HepG2 (cell line): ENCODE measurements around the gene CBLN3. TPM values are rescaled to one million over a fixed set of nuclear protein-coding genes. Genes with fewer than 3 reads are reported as not detected.

Source experiments
- ARNT ChIP-seq: fragments of 450-650 bp; IDR thresholded peaks from 2 replicates; pipeline ENCODE4 v1.6.1; 2017
- BRCA1 ChIP-seq: sonication (generic); formaldehyde crosslinking; IDR thresholded peaks from 2 replicates; pipeline ENCODE4 v1.4.0; 2020; ENCODE audit warnings: missing genetic modification reagents
- ERF ChIP-seq: IDR thresholded peaks from 2 replicates; pipeline ENCODE4 v1.6.1; 2018; ENCODE audit warnings: missing biosample characterization, missing genetic modification reagents
- KLF12 ChIP-seq: sonication (generic); formaldehyde crosslinking; IDR thresholded peaks from 2 replicates; pipeline ENCODE4 v1.4.0; 2020; ENCODE audit warnings: missing genetic modification reagents, borderline replicate concordance
- NBN ChIP-seq: fragments of 450-650 bp; conservative IDR thresholded peaks from 2 replicates; pipeline ENCODE4 v1.6.1; 2017
- NFE2L2 ChIP-seq: fragments of 150-350 bp; IDR thresholded peaks from 2 replicates; pipeline ENCODE4 v1.6.1; 2014; ENCODE audit warnings: low read length
- TFDP2 ChIP-seq: sonication (generic); formaldehyde crosslinking; IDR thresholded peaks from 2 replicates; pipeline ENCODE4 v1.4.0; 2020; ENCODE audit warnings: missing genetic modification reagents
- ZBTB33 ChIP-seq: sonication (generic); formaldehyde crosslinking; IDR thresholded peaks from 2 replicates; pipeline ENCODE4 v1.4.0; 2020; ENCODE audit warnings: missing genetic modification reagents
- ZNF354B ChIP-seq: sonication (generic); formaldehyde crosslinking; IDR thresholded peaks from 2 replicates; pipeline ENCODE4 v1.8.0; 2022; ENCODE audit warnings: mild to moderate bottlenecking, missing genetic modification reagents
- ZNF572 ChIP-seq: sonication (generic); formaldehyde crosslinking; IDR thresholded peaks from 2 replicates; pipeline ENCODE4 v1.5.1; 2020; ENCODE audit warnings: mild to moderate bottlenecking, missing genetic modification reagents
- polyA plus RNA-seq, 8 experiments: library from polyadenylated mRNA; depleted of rRNA in 3 of 8; stranded (reverse) in 7 of 8; unstranded in 1 of 8; fragments of >200 nt; fragmentation: Illumina TruSeq in 4 of 8; extraction: Trizol in 4 of 8; gene quantifications; 2 replicates each; pipeline versions ENCODE4 v1.2.1 to v1.2.3, GENCODE V29; 2011 to 2016; ENCODE audit warnings: low read depth in 4 of 8, missing spikeins in 1 of 8, mixed read lengths in 1 of 8; ENCODE audit not compliant: insufficient read depth in 1 of 8
- total RNA-seq, 5 experiments: library from RNA; depleted of rRNA; stranded (reverse); fragments of >200 nt; fragmentation: Illumina TruSeq; extraction: Trizol; gene quantifications; 2 replicates each; pipeline ENCODE4 v1.2.3, GENCODE V29; 2016; ENCODE audit warnings: low read depth in 1 of 5
- TF ChIP-seq, protein P1 (sequence below): IDR thresholded peaks from 2 replicates; pipeline ENCODE4 v1.6.1; 2016; ENCODE audit warnings: missing biosample characterization, missing genetic modification reagents, low read depth
- TF ChIP-seq, protein P2 (sequence below): sonication (generic); formaldehyde crosslinking; IDR thresholded peaks from 2 replicates; pipeline ENCODE4 v1.4.0; 2020; ENCODE audit warnings: mild to moderate bottlenecking, missing genetic modification reagents, borderline replicate concordance
- TF ChIP-seq, protein P3 (sequence below): sonication (generic); formaldehyde crosslinking; IDR thresholded peaks from 2 replicates; pipeline ENCODE4 v1.9.0; 2022; ENCODE audit warnings: low read depth, missing genetic modification reagents
- TF ChIP-seq, protein P4 (sequence below): sonication (generic); formaldehyde crosslinking; IDR thresholded peaks from 2 replicates; pipeline ENCODE4 v1.5.1; 2020; ENCODE audit warnings: mild to moderate bottlenecking, missing genetic modification reagents

The CBLN3 gene
- total and polyA plus RNA-seq, 2 of the 13 experiments (the other 11 are each of a cell fraction or from before 2014, with no cell fraction given) = 0.66 to 0.98 TPM

GRCh38 chr14:24426912-24427536 is 2.4 kb downstream of the CBLN3 start (continued):
- TF ChIP-seq, protein P1, sequence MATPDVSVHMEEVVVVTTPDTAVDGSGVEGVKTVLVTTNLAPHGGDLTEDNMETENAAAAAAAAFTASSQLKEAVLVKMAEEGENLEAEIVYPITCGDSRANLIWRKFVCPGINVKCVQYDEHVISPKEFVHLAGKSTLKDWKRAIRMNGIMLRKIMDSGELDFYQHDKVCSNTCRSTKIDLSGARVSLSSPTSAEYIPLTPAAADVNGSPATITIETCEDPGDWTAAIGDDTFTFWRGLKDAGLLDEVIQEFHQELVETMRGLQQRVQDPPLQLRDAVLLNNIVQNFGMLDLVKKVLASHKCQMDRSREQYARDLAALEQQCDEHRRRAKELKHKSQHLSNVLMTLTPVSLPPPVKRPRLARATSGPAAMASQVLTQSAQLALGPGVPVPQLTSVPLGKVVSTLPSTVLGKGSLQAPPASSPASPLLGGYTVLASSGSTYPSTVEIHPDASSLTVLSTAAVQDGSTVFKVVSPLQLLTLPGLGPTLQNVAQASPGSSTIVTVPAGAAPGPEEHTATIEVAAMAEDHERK = no peak
- TF ChIP-seq ZBTB33 (CRISPR knock-in tag) = no peak
- TF ChIP-seq BRCA1 (CRISPR knock-in tag) = no peak
- no peak for TF ChIP-seq NFE2L2
- TF ChIP-seq KLF12 = no peak
- peak; percentile 95 for TF ChIP-seq ERF (CRISPR knock-in tag)
- TF ChIP-seq, protein P2, sequence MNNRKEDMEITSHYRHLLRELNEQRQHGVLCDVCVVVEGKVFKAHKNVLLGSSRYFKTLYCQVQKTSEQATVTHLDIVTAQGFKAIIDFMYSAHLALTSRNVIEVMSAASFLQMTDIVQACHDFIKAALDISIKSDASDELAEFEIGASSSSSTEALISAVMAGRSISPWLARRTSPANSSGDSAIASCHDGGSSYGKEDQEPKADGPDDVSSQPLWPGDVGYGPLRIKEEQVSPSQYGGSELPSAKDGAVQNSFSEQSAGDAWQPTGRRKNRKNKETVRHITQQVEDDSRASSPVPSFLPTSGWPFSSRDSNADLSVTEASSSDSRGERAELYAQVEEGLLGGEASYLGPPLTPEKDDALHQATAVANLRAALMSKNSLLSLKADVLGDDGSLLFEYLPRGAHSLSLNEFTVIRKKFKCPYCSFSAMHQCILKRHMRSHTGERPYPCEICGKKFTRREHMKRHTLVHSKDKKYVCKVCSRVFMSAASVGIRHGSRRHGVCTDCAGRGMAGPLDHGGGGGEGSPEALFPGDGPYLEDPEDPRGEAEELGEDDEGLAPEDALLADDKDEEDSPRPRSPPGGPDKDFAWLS (CRISPR knock-in tag) = 0 out of 2 replicates have a peak, but pooled peaks have one; percentile 81
- TF ChIP-seq NBN = no peak
- TF ChIP-seq ZNF354B (CRISPR knock-in tag) = no peak; the same call in 1 of the 2 replicates
- TF ChIP-seq, protein P3, sequence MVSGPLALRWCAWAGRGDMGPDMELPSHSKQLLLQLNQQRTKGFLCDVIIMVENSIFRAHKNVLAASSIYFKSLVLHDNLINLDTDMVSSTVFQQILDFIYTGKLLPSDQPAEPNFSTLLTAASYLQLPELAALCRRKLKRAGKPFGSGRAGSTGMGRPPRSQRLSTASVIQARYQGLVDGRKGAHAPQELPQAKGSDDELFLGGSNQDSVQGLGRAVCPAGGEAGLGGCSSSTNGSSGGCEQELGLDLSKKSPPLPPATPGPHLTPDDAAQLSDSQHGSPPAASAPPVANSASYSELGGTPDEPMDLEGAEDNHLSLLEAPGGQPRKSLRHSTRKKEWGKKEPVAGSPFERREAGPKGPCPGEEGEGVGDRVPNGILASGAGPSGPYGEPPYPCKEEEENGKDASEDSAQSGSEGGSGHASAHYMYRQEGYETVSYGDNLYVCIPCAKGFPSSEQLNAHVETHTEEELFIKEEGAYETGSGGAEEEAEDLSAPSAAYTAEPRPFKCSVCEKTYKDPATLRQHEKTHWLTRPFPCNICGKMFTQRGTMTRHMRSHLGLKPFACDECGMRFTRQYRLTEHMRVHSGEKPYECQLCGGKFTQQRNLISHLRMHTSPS (CRISPR knock-in tag) = peak; percentile 78; the same call in 1 of the 2 replicates
- TF ChIP-seq, protein P4, sequence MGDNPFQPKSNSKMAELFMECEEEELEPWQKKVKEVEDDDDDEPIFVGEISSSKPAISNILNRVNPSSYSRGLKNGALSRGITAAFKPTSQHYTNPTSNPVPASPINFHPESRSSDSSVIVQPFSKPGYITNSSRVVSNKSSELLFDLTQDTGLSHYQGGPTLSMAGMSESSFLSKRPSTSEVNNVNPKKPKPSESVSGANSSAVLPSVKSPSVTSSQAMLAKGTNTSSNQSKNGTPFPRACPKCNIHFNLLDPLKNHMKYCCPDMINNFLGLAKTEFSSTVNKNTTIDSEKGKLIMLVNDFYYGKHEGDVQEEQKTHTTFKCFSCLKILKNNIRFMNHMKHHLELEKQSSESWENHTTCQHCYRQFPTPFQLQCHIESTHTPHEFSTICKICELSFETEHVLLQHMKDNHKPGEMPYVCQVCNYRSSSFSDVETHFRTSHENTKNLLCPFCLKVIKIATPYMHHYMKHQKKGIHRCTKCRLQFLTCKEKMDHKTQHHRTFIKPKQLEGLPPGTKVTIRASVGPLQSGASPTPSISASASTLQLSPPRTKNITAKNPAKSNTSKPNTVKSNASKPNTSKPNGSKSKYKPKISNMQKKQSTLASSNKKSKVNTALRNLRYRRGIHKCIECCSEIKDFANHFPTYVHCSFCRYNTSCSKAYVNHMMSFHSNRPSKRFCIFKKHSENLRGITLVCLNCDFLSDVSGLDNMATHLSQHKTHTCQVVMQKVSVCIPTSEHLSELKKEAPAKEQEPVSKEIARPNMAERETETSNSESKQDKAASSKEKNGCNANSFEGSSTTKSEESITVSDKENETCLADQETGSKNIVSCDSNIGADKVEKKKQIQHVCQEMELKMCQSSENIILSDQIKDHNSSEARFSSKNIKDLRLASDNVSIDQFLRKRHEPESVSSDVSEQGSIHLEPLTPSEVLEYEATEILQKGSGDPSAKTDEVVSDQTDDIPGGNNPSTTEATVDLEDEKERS (CRISPR knock-in tag) = peak; percentile 57; the same call in 1 of the 2 replicates
- TF ChIP-seq TFDP2 (CRISPR knock-in tag) = no peak; the same call in none of the 2 replicates
- no peak for TF ChIP-seq ARNT
- no peak for TF ChIP-seq ZNF572 (CRISPR knock-in tag)
